ENCODE results near the gene C19orf44.
"Not testable (repeated sequence)": the region's sequence is repeated elsewhere in the genome, so short reads cannot be mapped to it uniquely, and the experiment has no call there.

Gene C19orf44

GRCh38 chr19:16544473-16545231 lies 48.5 kb downstream of the C19orf44 start:
- DNase-seq (ENCODE audit: low read depth): no peak
- TF ChIP-seq, protein P1, sequence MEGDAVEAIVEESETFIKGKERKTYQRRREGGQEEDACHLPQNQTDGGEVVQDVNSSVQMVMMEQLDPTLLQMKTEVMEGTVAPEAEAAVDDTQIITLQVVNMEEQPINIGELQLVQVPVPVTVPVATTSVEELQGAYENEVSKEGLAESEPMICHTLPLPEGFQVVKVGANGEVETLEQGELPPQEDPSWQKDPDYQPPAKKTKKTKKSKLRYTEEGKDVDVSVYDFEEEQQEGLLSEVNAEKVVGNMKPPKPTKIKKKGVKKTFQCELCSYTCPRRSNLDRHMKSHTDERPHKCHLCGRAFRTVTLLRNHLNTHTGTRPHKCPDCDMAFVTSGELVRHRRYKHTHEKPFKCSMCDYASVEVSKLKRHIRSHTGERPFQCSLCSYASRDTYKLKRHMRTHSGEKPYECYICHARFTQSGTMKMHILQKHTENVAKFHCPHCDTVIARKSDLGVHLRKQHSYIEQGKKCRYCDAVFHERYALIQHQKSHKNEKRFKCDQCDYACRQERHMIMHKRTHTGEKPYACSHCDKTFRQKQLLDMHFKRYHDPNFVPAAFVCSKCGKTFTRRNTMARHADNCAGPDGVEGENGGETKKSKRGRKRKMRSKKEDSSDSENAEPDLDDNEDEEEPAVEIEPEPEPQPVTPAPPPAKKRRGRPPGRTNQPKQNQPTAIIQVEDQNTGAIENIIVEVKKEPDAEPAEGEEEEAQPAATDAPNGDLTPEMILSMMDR (IDR thresholded peaks at IDR 0.05; ENCODE audit: control insufficient read depth, insufficient read depth, low read depth, low read length, missing control alignments): no peak
- no peak overlapping the region for H3K4me3 ChIP-seq (ENCODE audit: control insufficient read depth, low read depth, low read length)

DNA sequence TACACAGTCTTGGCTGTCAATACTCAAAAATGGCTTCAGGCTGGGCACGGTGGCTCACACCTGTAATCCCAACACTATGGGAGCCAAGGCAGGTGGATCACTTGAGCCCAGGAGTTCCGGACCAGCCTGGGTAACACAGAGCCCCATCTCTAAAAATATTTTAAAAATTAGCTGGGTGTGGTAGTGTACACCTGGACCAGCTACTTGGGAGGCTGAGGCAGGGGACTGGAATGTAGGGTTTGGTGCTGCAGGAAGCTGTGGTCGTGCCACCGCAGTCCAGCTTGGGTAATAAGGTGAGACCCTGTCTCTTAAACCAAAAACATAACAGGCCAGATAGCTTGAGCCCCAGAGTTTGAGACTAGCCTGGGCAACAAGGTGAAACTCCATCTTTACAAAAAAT lies 52.8 kb downstream of the C19orf44 start:
- DNase-seq (ENCODE audit: low read depth): no peak
- TF ChIP-seq, protein P1 (IDR thresholded peaks at IDR 0.05; ENCODE audit: control insufficient read depth, insufficient read depth, low read depth, low read length, missing control alignments): no peak
- no peak overlapping the region for H3K4me3 ChIP-seq (ENCODE audit: control insufficient read depth, low read depth, low read length)

DNA sequence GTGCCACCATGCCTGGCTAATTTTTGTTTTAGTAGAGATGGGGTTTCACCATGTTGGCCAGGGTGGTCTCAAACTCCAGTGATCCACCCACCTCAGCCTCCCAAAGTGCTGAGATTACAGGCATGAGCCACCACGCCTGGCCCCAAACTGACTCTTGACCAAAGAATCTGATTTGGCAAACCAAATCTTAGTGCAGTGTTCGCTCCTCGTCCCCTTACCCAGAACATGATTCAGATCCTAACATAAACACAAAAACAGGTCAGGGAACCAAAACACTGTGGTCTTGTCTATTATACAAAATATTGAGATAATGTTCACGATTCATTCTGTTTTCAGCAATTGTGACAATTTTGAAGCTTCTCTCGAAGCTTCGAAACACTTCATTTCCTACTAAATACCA lies 55.7 kb downstream of the C19orf44 start:
- not testable (repeated sequence) for DNase-seq (ENCODE audit: low read depth); H3K4me3 ChIP-seq (ENCODE audit: control insufficient read depth, low read depth, low read length)

DNA sequence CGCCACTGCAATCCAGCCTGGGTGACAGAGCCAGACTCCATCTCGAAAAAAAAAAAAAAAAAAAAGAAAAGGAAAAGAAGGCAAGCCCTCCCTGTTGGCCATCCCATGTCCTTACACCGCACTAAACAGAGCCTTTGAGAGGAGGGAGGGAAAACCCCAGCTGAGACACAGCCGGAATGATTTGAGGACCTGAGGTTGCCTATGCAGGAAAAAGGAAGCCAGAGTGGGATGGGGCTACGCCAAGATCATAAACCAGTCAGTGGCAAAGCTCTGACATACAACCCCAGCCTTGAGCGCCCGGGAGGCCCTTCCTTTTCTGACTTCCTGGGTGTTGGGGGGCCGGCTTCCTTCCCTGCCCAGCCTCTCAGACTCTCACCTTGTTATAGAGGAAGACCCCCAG lies 58.6 kb downstream of the C19orf44 start:
- DNase-seq (ENCODE audit: low read depth): no peak
- TF ChIP-seq, protein P1 (IDR thresholded peaks at IDR 0.05; ENCODE audit: control insufficient read depth, insufficient read depth, low read depth, low read length, missing control alignments): no peak
- no peak overlapping the region for H3K4me3 ChIP-seq (ENCODE audit: control insufficient read depth, low read depth, low read length)

- DNase-seq (ENCODE audit: low read depth): no peak
- TF ChIP-seq, protein P1 (IDR thresholded peaks at IDR 0.05; ENCODE audit: control insufficient read depth, insufficient read depth, low read depth, low read length, missing control alignments): no peak
- no peak overlapping the region for H3K4me3 ChIP-seq (ENCODE audit: control insufficient read depth, low read depth, low read length)
Measured at GRCh38 chr19:16559780-16560276, 63.6 kb downstream of the C19orf44 start.

DNA sequence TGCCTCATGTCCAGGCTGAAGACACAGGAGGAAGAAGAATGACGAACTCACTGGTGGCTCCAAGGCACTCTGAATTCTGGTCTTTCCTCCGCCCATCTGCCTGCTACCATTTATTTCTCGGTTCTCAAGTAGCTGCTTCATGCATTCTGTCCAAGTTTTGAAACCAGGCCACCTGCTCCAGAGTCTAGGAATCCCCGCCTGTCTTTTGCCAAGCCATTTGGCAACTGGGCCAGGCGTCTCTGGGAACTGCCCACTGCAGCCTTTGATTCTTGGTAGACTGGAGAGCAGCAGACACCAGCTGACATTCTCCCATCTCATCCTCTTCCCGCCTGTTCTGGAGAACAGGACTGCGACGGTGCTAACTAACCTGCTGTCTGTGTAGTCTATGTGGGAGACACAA lies 65.2 kb downstream of the C19orf44 start:
- TF ChIP-seq, protein P1 (IDR thresholded peaks at IDR 0.05; ENCODE audit: control insufficient read depth, insufficient read depth, low read depth, low read length, missing control alignments): no peak
- no peak for DNase-seq (ENCODE audit: low read depth)
- H3K4me3 ChIP-seq (ENCODE audit: control insufficient read depth, low read depth, low read length): no peak overlapping the region

DNA sequence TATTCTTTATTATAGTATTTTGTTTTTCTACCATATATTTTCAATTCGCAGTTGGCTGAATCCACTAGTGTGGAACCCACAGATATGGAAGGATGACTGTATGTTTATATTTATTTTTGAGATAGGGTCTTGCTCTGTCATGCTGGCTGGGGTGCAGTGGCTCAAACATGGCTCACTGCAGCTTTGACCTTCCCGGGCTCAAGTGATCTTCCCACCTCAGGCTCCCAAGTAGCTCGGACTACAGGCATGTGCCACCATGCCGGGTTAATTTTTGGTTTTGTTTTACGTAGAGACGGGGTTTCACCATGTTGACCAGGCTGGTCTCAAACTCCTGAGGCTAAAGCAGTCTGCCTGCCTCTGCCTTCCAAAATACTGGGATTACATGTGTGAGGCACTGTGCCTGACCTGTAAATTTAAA lies 66.4 kb downstream of the C19orf44 start:
- DNase-seq (ENCODE audit: low read depth): no peak
- TF ChIP-seq, protein P1 (IDR thresholded peaks at IDR 0.05; ENCODE audit: control insufficient read depth, insufficient read depth, low read depth, low read length, missing control alignments): no peak
- no peak overlapping the region for H3K4me3 ChIP-seq (ENCODE audit: control insufficient read depth, low read depth, low read length)
